ENCODE data around the gene NUP210.
"Not testable (repeated sequence)": the region's sequence is repeated elsewhere in the genome, so short reads cannot be mapped to it uniquely, and the experiment has no call there.

Gene NUP210

GRCh38 chr3:13405614-13406013 lies 14.5 kb downstream of the NUP210 start:
- DNase-seq = no peak

GRCh38 chr3:13404626-13405452 lies 15.3 kb downstream of the NUP210 start:
- DNase-seq = no peak

- DNase-seq = no peak
Measured at GRCh38 chr3:13403847-13404246, 16.3 kb downstream of the NUP210 start.

GRCh38 chr3:13403213-13403819 lies 16.8 kb downstream of the NUP210 start:
- no peak for DNase-seq

- DNase-seq = no peak
Measured at GRCh38 chr3:13401149-13401548, 19.0 kb downstream of the NUP210 start.

GRCh38 chr3:13400114-13400673 lies 19.9 kb downstream of the NUP210 start:
- no peak for DNase-seq

- DNase-seq = no peak
Measured at GRCh38 chr3:13399603-13400002, 20.5 kb downstream of the NUP210 start.

GRCh38 chr3:13397316-13397715 lies 22.8 kb downstream of the NUP210 start:
- DNase-seq = no peak

- no peak for DNase-seq
Measured at GRCh38 chr3:13394363-13394762, 25.8 kb downstream of the NUP210 start.

GRCh38 chr3:13393427-13394360 lies 26.4 kb downstream of the NUP210 start:
- no peak for DNase-seq

GRCh38 chr3:13391308-13391707 lies 28.8 kb downstream of the NUP210 start:
- no peak for DNase-seq

GRCh38 chr3:13389378-13389777 lies 30.7 kb downstream of the NUP210 start:
- no peak for DNase-seq

- no peak for DNase-seq
Measured at GRCh38 chr3:13388816-13389215, 31.3 kb downstream of the NUP210 start.

- DNase-seq = no peak
Measured at GRCh38 chr3:13385373-13385965, 34.7 kb downstream of the NUP210 start.

- no peak for DNase-seq
Measured at GRCh38 chr3:13380971-13381370, 39.2 kb downstream of the NUP210 start.

GRCh38 chr3:13379201-13379830 lies 40.8 kb downstream of the NUP210 start:
- no peak for DNase-seq

- no peak for DNase-seq
Measured at GRCh38 chr3:13378155-13378554, 42.0 kb downstream of the NUP210 start.

- not testable (repeated sequence) for DNase-seq
Measured at GRCh38 chr3:13377741-13378140, 42.4 kb downstream of the NUP210 start.

GRCh38 chr3:13377021-13377420 lies 43.1 kb downstream of the NUP210 start:
- no peak for DNase-seq

- DNase-seq = no peak
Measured at GRCh38 chr3:13376091-13376490, 44.0 kb downstream of the NUP210 start.

- DNase-seq = no peak
Measured at GRCh38 chr3:13375464-13375863, 44.7 kb downstream of the NUP210 start.

GRCh38 chr3:13373975-13374586 lies 46.0 kb downstream of the NUP210 start:
- no peak for DNase-seq
